H1 (cell line): ENCODE measurements around the gene PDE4B. TPM values are rescaled to one million over a fixed set of nuclear protein-coding genes. Genes with fewer than 3 reads are reported as not detected.

Experiments used
- CTCF ChIA-PET: fragments of 300-600 bp; sonication (Branson Sonifier 250); formaldehyde crosslinking; loops from one replicate; lab custom pipeline; 2021; ENCODE audit not compliant: partially characterized antibody; lab: Charles Lee
- POLR2A ChIA-PET: fragments of 300-600 bp; sonication (Branson Sonifier 250); formaldehyde crosslinking; loops from one replicate; lab custom pipeline; 2021; ENCODE audit warnings: inconsistent platforms; ENCODE audit not compliant: partially characterized antibody; lab: Charles Lee
- DNase-seq, 2 experiments: peaks; one replicate each; pipeline versions ENCODE4 v3.0.0 to v3.0.0-alpha.2; 2010 to 2022; ENCODE audit warnings: low spot score in 2 of 2, low read depth in 1 of 2, mixed read lengths in 1 of 2
- FAIRE-seq: peaks from 2 replicates; lab custom pipeline; 2011; peaks lifted over from hg19 to GRCh38; lab: Jason Lieb, UNC
- H2AFZ ChIP-seq: 2 replicates; pipeline ENCODE4 v1.8.1; 2012; ENCODE audit warnings: low read length, inconsistent platforms
- H2AK5ac ChIP-seq: 2 replicates; pipeline ENCODE4 v1.6.1; 2013; ENCODE audit warnings: low read depth, low read length
- H2BK120ac ChIP-seq: replicated peaks from 2 replicates; pipeline ENCODE3; 2013; ENCODE audit warnings: low read depth, low read length, inconsistent platforms
- H2BK12ac ChIP-seq: 2 replicates; pipeline ENCODE4 v1.6.1; 2013; ENCODE audit warnings: low read depth, low read length
- H2BK15ac ChIP-seq: 2 replicates; pipeline ENCODE4 v1.6.1; 2013; ENCODE audit warnings: low read length
- H2BK20ac ChIP-seq: 2 replicates; pipeline ENCODE4 v1.6.1; 2013; ENCODE audit warnings: low read length
- H2BK5ac ChIP-seq: 2 replicates; pipeline ENCODE4 v1.6.1; 2013; ENCODE audit warnings: low read depth, low read length
- H3K14ac ChIP-seq: 2 replicates; pipeline ENCODE4 v1.6.1; 2013; ENCODE audit warnings: inconsistent platforms; ENCODE audit not compliant: insufficient read length
- H3K18ac ChIP-seq: 2 replicates; pipeline ENCODE4 v1.6.1; 2013; ENCODE audit warnings: low read length; ENCODE audit errors: extremely low read depth
- H3K23ac ChIP-seq: 2 replicates; pipeline ENCODE4 v1.6.1; 2013; ENCODE audit warnings: inconsistent platforms; ENCODE audit not compliant: insufficient read length
- H3K23me2 ChIP-seq: 2 replicates; pipeline ENCODE4 v1.6.1; 2013; ENCODE audit warnings: low read depth, low read length
- H3K27ac ChIP-seq: 2 replicates; pipeline ENCODE4 v1.6.1; 2011; ENCODE audit warnings: low read depth, low read length, inconsistent platforms
- H3K27me3 ChIP-seq, 4 experiments: replicated peaks in 1 of 4; 1 replicate in 1 of 4; 2 replicates in 3 of 4; pipeline versions ENCODE4 v1.6.1 to v1.8.1; 2011 to 2013; ENCODE audit warnings: low read length in 3 of 4, mild to moderate bottlenecking in 3 of 4, inconsistent platforms in 2 of 4, mixed read lengths in 2 of 4, moderate library complexity in 1 of 4; ENCODE audit not compliant: control insufficient read depth in 3 of 4, insufficient read depth in 3 of 4; ENCODE audit errors: extremely low read depth in 1 of 4
- H3K36me3 ChIP-seq, 4 experiments: 2 replicates each; pipeline versions ENCODE4 v1.6.1 to v1.8.1; 2011 to 2013; ENCODE audit warnings: mild to moderate bottlenecking in 4 of 4, low read length in 3 of 4, moderate library complexity in 2 of 4, control low read depth in 1 of 4, inconsistent platforms in 1 of 4; ENCODE audit not compliant: insufficient read depth in 4 of 4, control insufficient read depth in 2 of 4
- H3K4ac ChIP-seq: replicated peaks from 2 replicates; pipeline ENCODE3; 2013; ENCODE audit warnings: low read length, low read depth, mixed read lengths, inconsistent platforms; ENCODE audit not compliant: insufficient read length
- H3K4me1 ChIP-seq, 4 experiments: replicated peaks in 1 of 4; 1 replicate in 1 of 4; 2 replicates in 3 of 4; pipeline versions ENCODE4 v1.6.1 to v1.8.1; 2011 to 2013; ENCODE audit warnings: low read length in 3 of 4, inconsistent platforms in 2 of 4, mixed read lengths in 1 of 4; ENCODE audit not compliant: insufficient read depth in 4 of 4, control insufficient read depth in 3 of 4
- H3K4me2 ChIP-seq, 2 experiments: 2 replicates each; pipeline versions ENCODE4 v1.6.1 to v1.8.1; 2011 to 2013; ENCODE audit warnings: low read depth in 2 of 2, low read length in 2 of 2, control low read depth in 1 of 2, inconsistent platforms in 1 of 2, mild to moderate bottlenecking in 1 of 2; ENCODE audit not compliant: insufficient read depth in 1 of 2
- H3K4me3 ChIP-seq, 4 experiments: fragments of 200-600, 300-600 bp in 1 of 4; sonication (generic), shearing (Covaris generic), sonication (Bioruptor Twin) in 1 of 4; 2 replicates each; pipeline versions ENCODE4 v1.5.1 to v1.8.1; 2011 to 2016; ENCODE audit warnings: low read length in 4 of 4, low read depth in 3 of 4, control low read depth in 2 of 4, inconsistent platforms in 2 of 4, mild to moderate bottlenecking in 2 of 4, mixed read lengths in 1 of 4, moderate library complexity in 1 of 4; ENCODE audit not compliant: insufficient read depth in 2 of 4; ENCODE audit errors: extremely low read depth in 1 of 4
- H3K56ac ChIP-seq: replicated peaks from 2 replicates; pipeline ENCODE3; 2013; ENCODE audit warnings: low read depth, mild to moderate bottlenecking, mixed read lengths, low read length, inconsistent platforms; ENCODE audit not compliant: insufficient read length
- H3K79me1 ChIP-seq: 2 replicates; pipeline ENCODE4 v1.6.1; 2013; ENCODE audit warnings: low read depth, low read length, control low read depth
- H3K79me2 ChIP-seq, 2 experiments: 2 replicates each; pipeline versions ENCODE4 v1.6.1 to v1.8.1; 2012 to 2013; ENCODE audit warnings: low read length in 2 of 2, mild to moderate bottlenecking in 2 of 2, inconsistent platforms in 1 of 2; ENCODE audit not compliant: insufficient read depth in 2 of 2, control insufficient read depth in 1 of 2
- H3K9ac ChIP-seq, 4 experiments: replicated peaks in 1 of 4; 1 replicate in 1 of 4; 2 replicates in 3 of 4; pipeline versions ENCODE4 v1.6.1 to v1.8.1; 2011 to 2013; ENCODE audit warnings: low read depth in 3 of 4, low read length in 3 of 4, control low read depth in 2 of 4, mild to moderate bottlenecking in 2 of 4, moderate library complexity in 2 of 4, inconsistent platforms in 1 of 4; ENCODE audit errors: extremely low read depth in 1 of 4
- H3K9me3 ChIP-seq, 2 experiments: 2 replicates each; pipeline versions ENCODE4 v1.6.1 to v1.8.1; 2012 to 2013; ENCODE audit warnings: mild to moderate bottlenecking in 2 of 2, moderate library complexity in 2 of 2, control low read depth in 1 of 2, inconsistent platforms in 1 of 2, low read depth in 1 of 2, low read length in 1 of 2, mixed read lengths in 1 of 2; ENCODE audit not compliant: insufficient read depth in 2 of 2
- H4K20me1 ChIP-seq, 2 experiments: replicated peaks in 1 of 2; 2 replicates each; pipeline versions ENCODE3 to v1.8.1; 2011 to 2013; ENCODE audit warnings: inconsistent platforms in 2 of 2, low read length in 2 of 2, mild to moderate bottlenecking in 1 of 2; ENCODE audit not compliant: insufficient read depth in 2 of 2, control insufficient read depth in 1 of 2
- H4K5ac ChIP-seq: 2 replicates; pipeline ENCODE4 v1.6.1; 2013; ENCODE audit warnings: low read length, low read depth, mixed read lengths, inconsistent platforms; ENCODE audit not compliant: insufficient read length
- H4K8ac ChIP-seq: 2 replicates; pipeline ENCODE4 v1.8.0; 2013; ENCODE audit warnings: mild to moderate bottlenecking, moderate library complexity, low read length, inconsistent platforms; ENCODE audit not compliant: insufficient read depth; ENCODE audit errors: extremely low read depth
- H4K91ac ChIP-seq: replicated peaks from 2 replicates; pipeline ENCODE3; 2013; ENCODE audit warnings: low read length, mixed read lengths, inconsistent platforms; ENCODE audit not compliant: insufficient read length
- BCL11A ChIP-seq, 2 experiments: IDR thresholded peaks; one replicate each; pipeline ENCODE4 v1.6.1; 2011; ENCODE audit warnings: low read depth in 2 of 2, low read length in 2 of 2, mild to moderate bottlenecking in 2 of 2
- CBX5 ChIP-seq: fragments of 300-800, 300-1000 bp; sonication (generic); IDR thresholded peaks from 2 replicates; pipeline ENCODE4 v1.7.1; 2016; ENCODE audit warnings: antibody characterized with exemption, low read length, low read depth
- CEBPB ChIP-seq: IDR thresholded peaks from 2 replicates; pipeline ENCODE4 v1.6.1; 2012; ENCODE audit warnings: low read depth, low read length
- CTBP2 ChIP-seq: IDR thresholded peaks from 2 replicates; pipeline ENCODE4 v1.7.0; 2011; ENCODE audit warnings: borderline replicate concordance, mild to moderate bottlenecking, moderate library complexity, mixed read lengths, low read length; ENCODE audit not compliant: insufficient read depth, insufficient read length
- E2F6 ChIP-seq: IDR thresholded peaks from 2 replicates; pipeline ENCODE4 v1.6.1; 2012; ENCODE audit warnings: inconsistent platforms
- JUND ChIP-seq: IDR thresholded peaks from 2 replicates; pipeline ENCODE4 v1.6.1; 2011; ENCODE audit warnings: mild to moderate bottlenecking, improper control_type of control experiment, low read length
- RAD21 ChIP-seq, 2 experiments: IDR thresholded peaks in 1 of 2; conservative IDR thresholded peaks in 1 of 2; 2 replicates each; pipeline ENCODE4 v1.6.1; 2011; ENCODE audit warnings: low read depth in 2 of 2, low read length in 2 of 2, improper control_type of control experiment in 1 of 2, inconsistent platforms in 1 of 2, mild to moderate bottlenecking in 1 of 2, moderate library complexity in 1 of 2
- RBBP5 ChIP-seq: IDR thresholded peaks from 2 replicates; pipeline ENCODE4 v1.7.1; 2012; ENCODE audit warnings: low read depth, mild to moderate bottlenecking, inconsistent platforms, low read length, moderate library complexity, borderline replicate concordance
- RXRA ChIP-seq: IDR thresholded peaks from 2 replicates; pipeline ENCODE4 v1.6.1; 2011; ENCODE audit warnings: low read depth, mild to moderate bottlenecking, low read length, moderate library complexity; ENCODE audit not compliant: insufficient read depth
- SIRT6 ChIP-seq: IDR thresholded peaks from one replicate; pipeline ENCODE4 v1.7.1; 2012; ENCODE audit warnings: low read length, inconsistent platforms
- SP2 ChIP-seq: IDR thresholded peaks from 2 replicates; pipeline ENCODE4 v1.6.1; 2012; ENCODE audit warnings: mild to moderate bottlenecking, low read length, inconsistent platforms
- TAF1 ChIP-seq: IDR thresholded peaks from 2 replicates; pipeline ENCODE4 v1.6.1; 2011; ENCODE audit warnings: mild to moderate bottlenecking, low read depth, low read length
- WGBS, 2 experiments: shearing (Covaris generic) in 1 of 2; methylation state at CpG; one replicate each; pipeline versions ENCODE4 v1.1.6 to v1.1.7; 2013 to 2015; ENCODE audit warnings: low lambda C conversion rate in 2 of 2, mixed read lengths in 2 of 2, inconsistent platforms in 1 of 2, low coverage in 1 of 2, missing lambda C conversion rate in 1 of 2; ENCODE audit not compliant: insufficient replicate concordance in 2 of 2, insufficient coverage in 1 of 2, insufficient read length in 1 of 2; ENCODE audit errors: extremely low coverage in 1 of 2, missing lambda C conversion rate in 1 of 2; 5-methylcytosine and 5-hydroxymethylcytosine counted together
- polyA plus RNA-seq, 7 experiments: library from polyadenylated mRNA; depleted of rRNA in 3 of 7; stranded (reverse) in 5 of 7; unstranded in 2 of 7; fragments of >200 nt in 5 of 7; fragments of 200-250 nt in 2 of 7; gene quantifications; 1 replicate in 5 of 7; 2 replicates in 1 of 7; 4 replicates in 1 of 7; pipeline versions ENCODE4 v1.2.1 to v1.2.3, GENCODE V29; 2011 to 2013; ENCODE audit warnings: missing spikeins in 2 of 7, mixed read lengths in 2 of 7
- total RNA-seq: library from RNA; stranded (reverse); fragmentation: NEBNext Ultra II Directional; extraction: Animal tissue kit (Norgen Biotek cat#: 25700); gene quantifications from 2 replicates; pipeline ENCODE4 v1.2.1, GENCODE V29; 2021

Gene PDE4B
- total and polyA plus RNA-seq, 2 of the 8 experiments (the other 6 are each of a cell fraction or from before 2014, with no cell fraction given), result 5.0 to 15.1 TPM

GRCh38 chr1:66325594-66326380 lies 533.1 kb downstream of the PDE4B start:
- FAIRE-seq (no peak), DNase-seq (no peak)
- Histone ChIP-seq H3K4ac (no peak overlapping the region), H2AFZ (no peak overlapping the region), H2BK15ac (no peak overlapping the region), H4K20me1 (no peaks in the 10 kb centered on the region), H3K4me2 (no peak overlapping the region), H3K56ac (no peak overlapping the region), H3K9me3 (no peaks in the 10 kb centered on the region), H3K79me1 (no peaks in the 10 kb centered on the region), H3K4me3 (no peak overlapping the region), H3K27ac (no peak overlapping the region), H3K23me2 (no peaks in the 10 kb centered on the region), H3K23ac (no peak overlapping the region), H3K79me2 (no peaks in the 10 kb centered on the region), H3K4me1 (no peaks in the 10 kb centered on the region), H3K27me3 (peaks cover 0 to 1% (median 0%) of the 10 kb centered on the region in 4 experiments; a peak in 1 of 7 replicates), H4K5ac (no peak overlapping the region), H2BK20ac (no peak overlapping the region), H2BK5ac (no peak overlapping the region), H3K36me3 (no peaks in the 10 kb centered on the region; a peak in 1 of 8 replicates), H2AK5ac (no peak overlapping the region), H3K18ac (no peak overlapping the region), H3K14ac (no peak overlapping the region), H3K9ac (no peak overlapping the region), H2BK12ac (no peak overlapping the region), H4K8ac (no peak overlapping the region), H4K91ac (no peak overlapping the region), H2BK120ac (no peak overlapping the region)
- ChIA-PET CTCF (interaction anchor here (1.1 kb wide), 1 partner anchor 10 kb away, joined by 3 read pairs; no protein-coding TSS in a partner anchor), POLR2A (no interaction called here)
- 93% methylated on average over 5 of the region's 5 CpGs; no CpG with 5 or more reads in 1 of the 2 experiments for WGBS, 2 experiments
- TF ChIP-seq TAF1 (no peak), BCL11A (IDR thresholded peaks at IDR 0.05; ENCODE audit: low read depth in 2 of 2, low read length in 2 of 2) (no peak), RBBP5 (no peak), CTBP2 (no peak), CBX5 (no peak), E2F6 (no peak), JUND (no peak), SP2 (no peak), RXRA (no peak), SIRT6 (no peak), RAD21 (IDR thresholded peaks at IDR 0.05 in 1 of 2, conservative IDR thresholded peaks at IDR 0.05 in 1 of 2; ENCODE audit: low read depth in 2 of 2, low read length in 2 of 2) (no peak), CEBPB (no peak)
